Left colon (tissue), 2 donors: ENCODE measurements around the gene LYRM2. TPM values are rescaled to one million over a fixed set of nuclear protein-coding genes. Genes with fewer than 3 reads are reported as not detected.
"Not testable (repeated sequence)": the region's sequence is repeated elsewhere in the genome, so short reads cannot be mapped to it uniquely, and the experiment has no call there.

Source experiments
- ATAC-seq: fragments of 200-7000 bp; cut with Tn5 transposase; one replicate; pipeline ENCODE4 v1.9.1; 2020; ENCODE audit warnings: mild to moderate bottlenecking, moderate library complexity
- DNase-seq, 2 donors: peaks; one replicate each; pipeline ENCODE4 v3.0.0-alpha.2; 2020
- intact Hi-C, 2 donors: fragments of 100-400 bp; cut with DNase I in 1 of 2; cut with micrococcal nuclease in 1 of 2; formaldehyde crosslinking; loops; one replicate each; pipeline versions ENCODE4 v1.11.2 to v1.14.0; 2022; cut with DNase I, micrococcal nuclease
- total RNA-seq, 2 donors: library from RNA; stranded (reverse); fragmentation: NEBNext Ultra II Directional; extraction: Animal tissue kit (Norgen Biotek cat#: 25700); gene quantifications; one replicate each; pipeline ENCODE4 v1.2.1, GENCODE V29; 2021
- donor health status: DM: no; HTN: no; CAD: no.
- donor health status: DM: yes; HTN: yes; CAD: no.

Gene LYRM2
- total RNA-seq, 2 donors from 2014 or later = 36.2 to 39.7 TPM

- intact Hi-C loops = no loop called here
- no peak for DNase-seq
- ATAC-seq = peak; percentile 38
These were observed 19.1 kb upstream of the LYRM2 start for GRCh38 chr6:89657445-89658158.

- intact Hi-C loops = no loop called here
- ATAC-seq (no peak), DNase-seq (no peak)
These were observed 16.6 kb upstream of the LYRM2 start for GRCh38 chr6:89655122-89655521.

- ATAC-seq = no peak
- intact Hi-C loops = no loop called here
These were observed 12.0 kb upstream of the LYRM2 start for GRCh38 chr6:89650579-89650978.

GRCh38 chr6:89649682-89650081 lies 11.1 kb upstream of the LYRM2 start:
- intact Hi-C loops = no loop called here
- ATAC-seq = peak; percentile 52
- no peak for DNase-seq

More at GRCh38 chr6:89650579-89650978, 12.0 kb upstream of the LYRM2 start:
- DNase-seq = no peak

GRCh38 chr6:89644864-89645263 lies 6.3 kb upstream of the LYRM2 start:
- DNase-seq (no peak), ATAC-seq (peak; percentile 54)
- intact Hi-C loops = no loop called here

- intact Hi-C loops = no loop called here
- no peak for DNase-seq
- peak; percentile 32 for ATAC-seq
These were observed 4.9 kb upstream of the LYRM2 start for GRCh38 chr6:89643406-89643805.

- DNase-seq (no peak), ATAC-seq (no peak)
- intact Hi-C loops = no loop called here
These were observed 4.4 kb upstream of the LYRM2 start for GRCh38 chr6:89642956-89643355.

GRCh38 chr6:89641581-89641980 lies 3.0 kb upstream of the LYRM2 start:
- DNase-seq, ATAC-seq, intact Hi-C loops: not testable (repeated sequence)

- intact Hi-C loops = no loop called here
These were observed 2.3 kb upstream of the LYRM2 start for GRCh38 chr6:89640804-89641203.

GRCh38 chr6:89637960-89638319 lies 607 bp downstream of the LYRM2 start:
- intact Hi-C loops = no loop called here
- DNase-seq (no peak), ATAC-seq (no peak)

More at GRCh38 chr6:89640804-89641203, 2.3 kb upstream of the LYRM2 start:
- DNase-seq (no peak), ATAC-seq (no peak)

GRCh38 chr6:89636412-89636811 lies 2.1 kb downstream of the LYRM2 start:
- DNase-seq, ATAC-seq, intact Hi-C loops: not testable (repeated sequence)

GRCh38 chr6:89630488-89630887 lies 8.1 kb downstream of the LYRM2 start:
- no peak for ATAC-seq
- intact Hi-C loops = no loop called here
- no peak for DNase-seq

- ATAC-seq (no peak), DNase-seq (no peak)
- intact Hi-C loops = no loop called here
These were observed 14.8 kb downstream of the LYRM2 start for GRCh38 chr6:89623749-89624148.

- ATAC-seq (no peak), DNase-seq (no peak)
- intact Hi-C loops = no loop called here
These were observed 19.0 kb downstream of the LYRM2 start for GRCh38 chr6:89619567-89619966.

GRCh38 chr6:89618026-89618425 lies 20.5 kb downstream of the LYRM2 start:
- intact Hi-C loops = no loop called here

GRCh38 chr6:89616531-89616930 lies 22.0 kb downstream of the LYRM2 start:
- no peak for DNase-seq
- ATAC-seq = no peak
- intact Hi-C loops = no loop called here

More at GRCh38 chr6:89618026-89618425, 20.5 kb downstream of the LYRM2 start:
- no peak for DNase-seq
- ATAC-seq = no peak

GRCh38 chr6:89615882-89616281 lies 22.7 kb downstream of the LYRM2 start:
- DNase-seq (no peak), ATAC-seq (no peak)
- intact Hi-C loops = no loop called here

- no peak for ATAC-seq
- intact Hi-C loops = loop anchor here in 1 of 2 donors (5.0 kb wide), 1 partner anchor 181 kb away; the partner anchor contains the start of gene ANKRD6
- DNase-seq = no peak
These were observed 24.8 kb downstream of the LYRM2 start for GRCh38 chr6:89613790-89614189.

GRCh38 chr6:89612121-89612520 lies 26.4 kb downstream of the LYRM2 start:
- ATAC-seq = no peak
- intact Hi-C loops = loop anchor here in 1 of 2 donors (5.0 kb wide), 1 partner anchor 180 kb away; the partner anchor contains the start of gene ANKRD6
- no peak for DNase-seq

- no peak for ATAC-seq
- no peak for DNase-seq
- intact Hi-C loops = loop anchor here in 1 of 2 donors (5.0 kb wide), 1 partner anchor 179 kb away; the partner anchor contains the start of gene ANKRD6
These were observed 26.9 kb downstream of the LYRM2 start for GRCh38 chr6:89611666-89612065.
